GM13977 (cell line): ENCODE results near the gene MYO9A.

Experiments
- DNase-seq: peaks from one replicate; pipeline ENCODE4 v3.0.0; 2012; ENCODE audit warnings: low spot score
- CTCF ChIP-seq: IDR thresholded peaks from 2 replicates; pipeline ENCODE4 v1.5.1; 2012; ENCODE audit warnings: mild to moderate bottlenecking, control low read depth; ENCODE audit not compliant: insufficient read depth; ENCODE audit errors: extremely low read depth, missing control alignments
- in situ Hi-C: fragments of 300-500 bp; cut with MboI; formaldehyde crosslinking; loops from one replicate; pipeline ENCODE4 v1.12.0; 2022; ENCODE audit warnings: low sequenced_read_pairs, low pct_unique_long_range_greater_than_20kb, mixed read lengths, inconsistent platforms; ENCODE audit not compliant: unreplicated experiment

Gene MYO9A

DNA sequence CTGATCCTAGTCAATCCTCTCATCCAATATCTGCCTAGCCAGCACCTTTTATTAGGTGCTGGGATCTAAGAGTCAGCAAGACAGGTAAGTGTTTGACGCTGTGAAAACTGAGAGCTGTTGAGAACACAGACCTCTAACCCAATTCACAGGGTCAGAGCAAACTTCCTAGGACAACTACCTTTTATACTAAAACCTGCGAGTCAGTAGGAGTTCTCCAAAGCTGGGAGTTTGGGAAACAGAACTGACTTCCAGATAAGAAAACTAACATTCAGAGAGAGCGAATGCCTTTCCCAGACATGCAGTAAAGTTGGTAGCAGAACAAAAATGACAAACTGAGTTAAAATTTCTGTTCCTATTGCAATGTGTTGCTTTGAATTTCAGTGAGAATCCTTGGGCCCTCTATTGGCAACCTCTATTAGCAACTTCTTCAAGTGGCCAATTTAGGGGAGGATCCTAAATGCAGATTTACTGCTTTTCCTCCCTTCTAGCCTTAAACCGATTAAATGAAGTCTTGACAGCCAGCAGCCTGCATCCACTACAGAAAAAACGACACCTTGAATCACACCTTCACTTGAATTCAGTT, 296.3 kb downstream of the MYO9A start:
- TF ChIP-seq CTCF, result no peak
- no peak for DNase-seq
- in situ Hi-C loops, result no loop called here

GRCh38 chr15:71820127-71820526, 297.8 kb downstream of the MYO9A start:
- DNase-seq, result no peak
- no peak for TF ChIP-seq CTCF
- in situ Hi-C loops, result no loop called here

DNA sequence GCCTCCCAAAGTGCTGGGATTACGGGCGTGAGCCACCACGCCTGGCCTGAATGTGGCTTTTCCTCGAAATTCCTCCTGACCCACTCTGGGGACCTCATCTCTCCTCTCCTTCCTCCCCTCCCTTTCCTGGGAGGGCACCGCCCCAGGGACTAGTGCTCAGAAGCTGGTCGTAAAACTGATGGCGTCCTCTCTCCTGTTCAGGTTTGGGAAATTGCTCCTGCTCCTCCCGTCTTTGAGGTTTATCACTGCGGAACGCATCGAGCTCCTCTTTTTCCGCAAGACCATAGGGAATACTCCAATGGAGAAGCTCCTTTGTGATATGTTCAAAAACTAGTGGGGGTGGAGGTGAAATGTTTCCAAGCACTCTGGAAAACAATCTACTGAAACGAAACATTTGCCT, 300.6 kb downstream of the MYO9A start:
- in situ Hi-C loops, result no loop called here
- no peak for DNase-seq
- TF ChIP-seq CTCF, result no peak

DNA sequence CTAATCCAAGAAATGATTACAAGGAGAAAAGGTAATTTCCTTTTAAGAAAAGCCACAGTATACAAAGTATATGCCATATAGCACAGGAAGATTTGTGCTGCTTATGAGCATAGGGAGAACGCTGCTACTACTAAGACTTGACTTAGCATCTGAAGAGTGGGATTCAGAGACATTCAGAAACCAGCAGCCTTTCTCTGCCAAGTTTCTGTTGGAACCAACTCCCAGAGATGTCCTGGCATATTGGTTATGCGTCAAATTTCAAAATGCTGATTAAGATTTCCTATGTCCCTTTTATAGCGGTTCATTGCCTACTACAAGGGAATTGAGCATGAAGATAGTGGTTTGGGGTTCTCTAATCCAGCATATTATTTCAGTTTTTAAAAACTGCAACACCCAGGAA, 302.6 kb downstream of the MYO9A start:
- in situ Hi-C loops, result no loop called here
- no peak for TF ChIP-seq CTCF

GRCh38 chr15:71813723-71814470, 304.1 kb downstream of the MYO9A start:
- TF ChIP-seq CTCF, result no peak
- no peak for DNase-seq
- in situ Hi-C loops, result no loop called here

More for the DNA sequence above, 302.6 kb downstream of the MYO9A start:
- no peak for DNase-seq

GRCh38 chr15:71812966-71813722, 304.8 kb downstream of the MYO9A start:
- DNase-seq, result no peak
- in situ Hi-C loops, result no loop called here
- no peak for TF ChIP-seq CTCF
